ENCODE data around the gene HLA-DPB1. TPM values are rescaled to one million over a fixed set of nuclear protein-coding genes. Genes with fewer than 3 reads are reported as not detected.
A peak's percentile ranks its signal among the peaks of the same experiment; 100 is the strongest.

HLA-DPB1 gene
- total RNA-seq, 4 donors from 2014 or later = 48.1 to 84.0 (median 63.3) TPM

- TF ChIP-seq POLR2A (IDR thresholded peaks at IDR 0.05) = no peak
- TF ChIP-seq CTCF (IDR thresholded peaks at IDR 0.05) = no peak
- DNase-seq (ENCODE audit: low spot score in 2 of 2) = no peak
- no peak overlapping the region for H3K4me3 ChIP-seq (ENCODE audit: low read depth, poor library complexity, severe bottlenecking)
- 59 to 71% methylated on average over 8 of the region's 8 CpGs for WGBS, 2 donors
- intact Hi-C loops (cut with DNase I; ENCODE audit: low total_unique reads) = loop anchor here (5.0 kb wide), 1 partner anchor 1950 kb away; no protein-coding TSS in a partner anchor
These were observed 56.3 kb downstream of the HLA-DPB1 start for GRCh38 chr6:33132081-33132524.

DNA sequence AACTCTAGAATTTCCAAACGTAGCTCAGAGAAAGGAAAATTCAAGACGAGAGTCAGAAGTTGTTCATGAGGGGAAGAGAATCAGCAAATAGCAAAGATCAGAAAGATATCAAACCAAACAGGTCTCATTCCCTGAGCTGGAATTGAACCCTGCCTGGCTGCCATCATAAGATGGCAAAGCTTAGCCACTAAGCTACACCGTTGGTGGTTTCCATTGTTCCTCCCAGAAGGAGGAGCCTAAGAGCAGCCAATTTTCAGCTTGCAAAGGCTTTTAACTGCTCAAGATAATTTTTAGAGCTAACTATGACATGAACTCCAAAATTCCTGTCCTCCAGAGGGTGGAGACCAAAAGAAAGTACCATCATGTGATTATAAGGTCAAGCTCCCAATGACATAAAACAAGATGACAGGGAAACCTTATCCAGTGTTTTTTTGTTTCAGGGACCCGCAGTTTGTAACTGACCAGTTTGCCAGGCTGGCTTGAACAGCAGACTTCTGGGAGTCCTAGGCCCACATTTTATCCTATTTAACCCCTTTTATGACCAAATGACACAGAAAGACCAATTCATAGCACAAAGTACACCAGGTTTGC is 60.6 kb downstream of the HLA-DPB1 start:
- peak in 1 of 2 donors; percentile 6 for DNase-seq (ENCODE audit: low spot score in 2 of 2)
- 47 to 68% methylated on average over 4 of the region's 4 CpGs for WGBS, 2 donors
- intact Hi-C loops (cut with DNase I; ENCODE audit: low total_unique reads) = no loop called here
- no peak for TF ChIP-seq POLR2A (IDR thresholded peaks at IDR 0.05)
- TF ChIP-seq CTCF (IDR thresholded peaks at IDR 0.05) = no peak
- no peak overlapping the region for H3K4me3 ChIP-seq (ENCODE audit: low read depth, poor library complexity, severe bottlenecking)

Other genes starting within 250 kb of the HLA-DPB1 start
- gene TAP2, start 237.3 kb upstream of the HLA-DPB1 start, total RNA-seq = 10 to 100 TPM; 13.6 to 23.3 (median 15.6) TPM
- 10 to 100 TPM; 38.9 to 63.9 (median 50.3) TPM for gene PSMB8, start 231.9 kb upstream of the HLA-DPB1 start, total RNA-seq
- gene TAP1, start 222.3 kb upstream of the HLA-DPB1 start, total RNA-seq = 100 to 1,000 TPM in 3 of 4 donors, 10 to 100 TPM in 1; 90.7 to 113 (median 105) TPM
- gene PSMB9, start 221.8 kb upstream of the HLA-DPB1 start, total RNA-seq = 10 to 100 TPM; 25.4 to 29.9 (median 28.1) TPM
- gene HLA-DMB, start 135.0 kb upstream of the HLA-DPB1 start, total RNA-seq = 10 to 100 TPM; 15.3 to 23.2 (median 18.4) TPM
- gene HLA-DMA, start 122.9 kb upstream of the HLA-DPB1 start, total RNA-seq = 10 to 100 TPM; 11.5 to 33.4 (median 22.4) TPM
- gene BRD2, start 107.4 kb upstream of the HLA-DPB1 start, total RNA-seq = 100 to 1,000 TPM in 3 of 4 donors, 10 to 100 TPM in 1; 97.5 to 130 (median 119) TPM
- 10 to 100 TPM in 3 of 4 donors, 1 to 10 TPM in 1; 4.3 to 47.9 (median 13.4) TPM for gene HLA-DOA, start 66.4 kb upstream of the HLA-DPB1 start, total RNA-seq
- gene HLA-DPA1, start 2.3 kb upstream of the HLA-DPB1 start, total RNA-seq = 100 to 1,000 TPM in 2 of 4 donors, 10 to 100 TPM in 2; 57.1 to 127 (median 96.8) TPM
- under 1 TPM; 0.16 to 0.30 (median 0.28) TPM for gene COL11A2, start 116.5 kb downstream of the HLA-DPB1 start, total RNA-seq
- gene RXRB, start 124.7 kb downstream of the HLA-DPB1 start, total RNA-seq = 10 to 100 TPM; 17.8 to 27.3 (median 24.9) TPM
- gene SLC39A7, start 124.9 kb downstream of the HLA-DPB1 start, total RNA-seq = 10 to 100 TPM; 35.4 to 52.7 (median 39.1) TPM
- 10 to 100 TPM; 39.3 to 49.5 (median 41.8) TPM for gene HSD17B8, start 128.7 kb downstream of the HLA-DPB1 start, total RNA-seq
- gene RING1, start 132.5 kb downstream of the HLA-DPB1 start, total RNA-seq = 10 to 100 TPM; 10.0 to 22.1 (median 13.7) TPM
- 10 to 100 TPM; 33.3 to 51.0 (median 44.4) TPM for gene VPS52, start 195.9 kb downstream of the HLA-DPB1 start, total RNA-seq
- 1,000 to 10,000 TPM; 4,043 to 6,696 (median 6,204) TPM for gene RPS18, start 196.1 kb downstream of the HLA-DPB1 start, total RNA-seq
- 10 to 100 TPM; 24.8 to 31.0 (median 26.3) TPM for gene B3GALT4, start 201.1 kb downstream of the HLA-DPB1 start, total RNA-seq
- 10 to 100 TPM; 38.4 to 57.2 (median 47.0) TPM for gene WDR46, start 213.2 kb downstream of the HLA-DPB1 start, total RNA-seq
- gene PFDN6, start 213.6 kb downstream of the HLA-DPB1 start, total RNA-seq = 10 to 100 TPM; 22.6 to 36.3 (median 35.3) TPM
- 10 to 100 TPM; 79.7 to 95.3 (median 84.4) TPM for gene RGL2, start 223.0 kb downstream of the HLA-DPB1 start, total RNA-seq
- gene TAPBP, start 238.1 kb downstream of the HLA-DPB1 start, total RNA-seq = 100 to 1,000 TPM in 1 of 4 donors, 10 to 100 TPM in 3; 80.3 to 122 (median 92.0) TPM
- 10 to 100 TPM; 25.0 to 53.7 (median 35.8) TPM for gene ZBTB22, start 241.8 kb downstream of the HLA-DPB1 start, total RNA-seq
- gene DAXX, start 247.0 kb downstream of the HLA-DPB1 start, total RNA-seq = 10 to 100 TPM; 41.2 to 45.4 (median 43.3) TPM